Measurements from ENCODE around the gene LRMDA.

DNA sequence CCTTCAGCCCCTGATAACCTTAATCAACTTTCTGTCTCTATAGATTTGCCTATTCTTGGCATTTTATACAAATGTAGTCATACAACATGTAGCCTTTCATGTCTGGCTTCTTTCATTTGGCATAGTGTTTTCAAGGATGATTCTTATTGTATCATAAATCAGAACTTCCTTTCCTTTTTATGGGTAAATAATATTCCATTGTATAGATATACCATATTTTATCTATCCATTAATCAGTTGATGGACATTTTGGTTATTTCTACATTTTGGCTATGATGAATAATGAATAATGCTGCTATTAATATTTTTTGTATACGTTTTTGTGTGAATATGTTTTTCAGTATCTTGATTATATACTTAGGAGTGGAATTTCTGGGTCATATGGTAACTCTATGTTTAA lies 720.8 kb downstream of the LRMDA start:
- no peak for TF ChIP-seq ATF7 (IDR thresholded peaks at IDR 0.05; ENCODE audit: low read depth)
- TF ChIP-seq, protein P1, sequence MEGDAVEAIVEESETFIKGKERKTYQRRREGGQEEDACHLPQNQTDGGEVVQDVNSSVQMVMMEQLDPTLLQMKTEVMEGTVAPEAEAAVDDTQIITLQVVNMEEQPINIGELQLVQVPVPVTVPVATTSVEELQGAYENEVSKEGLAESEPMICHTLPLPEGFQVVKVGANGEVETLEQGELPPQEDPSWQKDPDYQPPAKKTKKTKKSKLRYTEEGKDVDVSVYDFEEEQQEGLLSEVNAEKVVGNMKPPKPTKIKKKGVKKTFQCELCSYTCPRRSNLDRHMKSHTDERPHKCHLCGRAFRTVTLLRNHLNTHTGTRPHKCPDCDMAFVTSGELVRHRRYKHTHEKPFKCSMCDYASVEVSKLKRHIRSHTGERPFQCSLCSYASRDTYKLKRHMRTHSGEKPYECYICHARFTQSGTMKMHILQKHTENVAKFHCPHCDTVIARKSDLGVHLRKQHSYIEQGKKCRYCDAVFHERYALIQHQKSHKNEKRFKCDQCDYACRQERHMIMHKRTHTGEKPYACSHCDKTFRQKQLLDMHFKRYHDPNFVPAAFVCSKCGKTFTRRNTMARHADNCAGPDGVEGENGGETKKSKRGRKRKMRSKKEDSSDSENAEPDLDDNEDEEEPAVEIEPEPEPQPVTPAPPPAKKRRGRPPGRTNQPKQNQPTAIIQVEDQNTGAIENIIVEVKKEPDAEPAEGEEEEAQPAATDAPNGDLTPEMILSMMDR (IDR thresholded peaks at IDR 0.05 in 2 of 3, conservative IDR thresholded peaks at IDR 0.05 in 1 of 3; ENCODE audit: control insufficient read depth in 2 of 3, extremely low read depth in 1 of 3, insufficient read depth in 1 of 3, low read depth in 3 of 3, low read length in 3 of 3): no peak
- TF ChIP-seq ZBTB40 (IDR thresholded peaks at IDR 0.05; ENCODE audit: borderline replicate concordance): no peak
- TF ChIP-seq, protein P2, sequence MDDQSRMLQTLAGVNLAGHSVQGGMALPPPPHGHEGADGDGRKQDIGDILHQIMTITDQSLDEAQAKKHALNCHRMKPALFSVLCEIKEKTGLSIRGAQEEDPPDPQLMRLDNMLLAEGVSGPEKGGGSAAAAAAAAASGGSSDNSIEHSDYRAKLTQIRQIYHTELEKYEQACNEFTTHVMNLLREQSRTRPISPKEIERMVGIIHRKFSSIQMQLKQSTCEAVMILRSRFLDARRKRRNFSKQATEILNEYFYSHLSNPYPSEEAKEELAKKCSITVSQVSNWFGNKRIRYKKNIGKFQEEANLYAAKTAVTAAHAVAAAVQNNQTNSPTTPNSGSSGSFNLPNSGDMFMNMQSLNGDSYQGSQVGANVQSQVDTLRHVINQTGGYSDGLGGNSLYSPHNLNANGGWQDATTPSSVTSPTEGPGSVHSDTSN (IDR thresholded peaks at IDR 0.05; ENCODE audit: insufficient replicate concordance, low read depth, low read length): no peak
- TF ChIP-seq EP300 (IDR thresholded peaks at IDR 0.05; ENCODE audit: borderline replicate concordance in 1 of 2, control insufficient read depth in 1 of 2, low read depth in 2 of 2, low read length in 2 of 2): no peak
- TF ChIP-seq STAT3 (IDR thresholded peaks at IDR 0.05; ENCODE audit: low read depth, low read length): no peak
- TF ChIP-seq ZNF274 (IDR thresholded peaks at IDR 0.05; ENCODE audit: insufficient read depth, insufficient read length): no peak
- TF ChIP-seq ATF2 (IDR thresholded peaks at IDR 0.05; ENCODE audit: low read length): no peak
- no peak for TF ChIP-seq SMAD1 (IDR thresholded peaks at IDR 0.05; ENCODE audit: low read depth, partially characterized antibody)

Measured in GM12878 (cell line).